ENCODE measurements around the gene ANP32B. TPM values are rescaled to one million over a fixed set of nuclear protein-coding genes. Genes with fewer than 3 reads are reported as not detected.

ANP32B gene
- total RNA-seq = 9.5 and 10.4 TPM in 2 replicates

GRCh38 chr9:97982683-97983588, at the start of gene ANP32B:
TSS of gene ANP32B (plus strand) at chr9:97983341. CDS start at chr9:97983556, 215 bp downstream.

DNA sequence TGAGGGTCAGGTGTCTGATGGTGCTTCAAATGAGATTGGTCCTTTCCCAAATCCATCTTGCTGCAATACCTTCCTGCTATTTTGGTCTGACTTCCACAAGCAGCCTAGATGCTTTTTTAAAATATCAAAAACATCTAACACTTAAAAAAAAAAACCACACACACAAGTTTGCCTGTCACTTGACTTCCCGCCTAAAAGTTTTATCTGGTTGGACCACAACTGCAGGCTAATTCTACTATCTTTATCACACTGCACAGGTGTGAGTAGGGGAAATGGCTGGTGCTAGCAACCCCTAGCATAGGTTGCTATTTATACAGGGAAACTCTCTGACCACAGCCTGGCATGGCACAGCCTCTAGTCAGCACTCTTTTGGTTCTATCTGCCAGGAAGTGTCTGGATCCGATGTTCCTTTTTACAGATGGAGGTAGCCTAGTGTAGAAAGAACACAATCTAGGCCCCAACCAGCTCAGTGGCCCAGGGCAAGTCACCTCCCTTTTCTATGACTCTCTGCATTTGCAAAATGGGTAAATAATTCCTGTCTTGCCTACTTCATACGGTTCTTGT, 45.0 kb upstream of the ANP32B start, which contains the start of gene HEMGN:
TSS of gene HEMGN (minus strand) at position 92 of the 564 bp plus-strand sequence. CDS start at position 56, 36 bp downstream.

GRCh38 chr9:98056269-98057137, 73.4 kb downstream of the ANP32B start, which contains the start of gene NANS:
TSS of gene NANS (plus strand) at chr9:98056732. CDS start at chr9:98056809, 77 bp downstream.

Other genes starting within 250 kb of the ANP32B start
- not detected in 2 replicates for gene FOXE1, start 130.1 kb upstream of the ANP32B start, total RNA-seq
- 16.5 and 18.8 TPM in 2 replicates for gene TRMO, start 60.8 kb upstream of the ANP32B start, total RNA-seq
- gene HEMGN, start 45.2 kb upstream of the ANP32B start, total RNA-seq = not detected in 2 replicates
- gene NANS, start 73.4 kb downstream of the ANP32B start, total RNA-seq = 131 and 154 TPM in 2 replicates
- gene TRIM14, start 135.9 kb downstream of the ANP32B start, total RNA-seq = 7.7 and 12.0 TPM in 2 replicates
- 0.12 and 0.44 TPM in 2 replicates for gene CORO2A, start 209.3 kb downstream of the ANP32B start, total RNA-seq